ENCODE measurements around the gene GPR35.

The GPR35 gene

GRCh38 chr2:240624950-240625621 lies at the start of gene GPR35:
Gene GPR35, plus strand, starts transcription at chr2:240625480. Its CDS starts 4,473 bp downstream, at chr2:240629953.
- DNase-seq (ENCODE audit: low read depth) = peak; percentile 70

DNA sequence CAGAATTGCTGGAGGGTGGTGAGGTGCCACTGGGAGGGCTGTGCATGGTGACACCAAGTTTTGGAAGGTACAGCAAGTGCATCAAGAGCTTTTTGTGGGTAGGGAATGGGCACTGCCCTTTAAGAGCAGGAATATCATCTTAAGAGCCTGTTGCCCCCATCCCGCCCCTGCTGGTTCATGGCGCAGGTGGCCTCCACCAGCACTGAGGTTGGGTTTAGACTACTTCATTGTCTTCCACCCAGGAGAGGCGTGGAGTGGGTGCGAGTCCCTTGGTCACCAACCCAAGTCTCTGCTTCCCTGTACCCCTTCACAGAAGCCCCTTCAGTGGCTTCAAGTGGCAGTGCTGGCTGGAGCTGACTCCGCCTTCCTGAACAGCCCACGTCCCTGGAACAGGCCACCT lies 49.2 kb upstream of the GPR35 start:
- DNase-seq (ENCODE audit: low read depth) = no peak

DNA sequence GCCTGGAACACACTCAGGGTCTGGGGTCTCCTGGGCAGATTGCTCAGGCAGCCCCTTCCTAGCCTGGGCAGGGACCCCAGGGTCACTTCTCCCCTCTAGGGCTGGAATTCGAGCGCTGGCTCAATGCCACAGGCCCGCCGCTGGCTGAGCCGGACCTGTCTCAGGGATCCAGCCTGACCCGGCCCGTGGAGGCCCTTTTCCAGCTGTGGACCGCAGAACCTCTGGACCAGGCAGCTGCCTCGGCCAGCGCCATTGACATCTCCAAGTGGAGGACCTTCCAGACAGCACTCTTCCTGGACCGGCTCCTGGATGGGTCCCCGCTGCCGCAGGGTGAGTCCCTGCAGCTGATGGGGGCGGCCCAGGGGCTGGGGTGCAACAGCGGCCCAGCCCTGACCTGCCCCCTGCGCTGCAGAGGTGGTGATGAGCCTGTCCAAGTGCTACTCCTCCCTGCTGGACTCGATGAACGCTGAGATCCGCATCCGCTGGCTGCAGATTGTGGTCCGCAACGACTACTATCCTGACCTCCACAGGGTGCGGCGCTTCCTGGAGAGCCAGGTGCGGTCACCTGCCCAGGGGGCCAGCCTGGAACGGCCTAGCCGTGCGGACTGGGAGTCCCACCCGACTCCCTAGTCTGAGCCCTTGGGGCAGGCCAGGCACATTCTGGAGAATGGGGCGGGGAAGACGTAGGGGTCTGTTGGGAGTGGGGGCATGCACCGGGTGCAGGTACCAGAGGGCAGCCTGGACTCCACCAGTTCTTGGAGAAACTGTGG lies 48.7 kb upstream of the GPR35 start:
- DNase-seq (ENCODE audit: low read depth) = no peak

- no peak for DNase-seq (ENCODE audit: low read depth)
Measured at GRCh38 chr2:240577281-240578109, 47.8 kb upstream of the GPR35 start.

- DNase-seq (ENCODE audit: low read depth) = no peak
Measured at GRCh38 chr2:240578110-240578450, 47.2 kb upstream of the GPR35 start.

DNA sequence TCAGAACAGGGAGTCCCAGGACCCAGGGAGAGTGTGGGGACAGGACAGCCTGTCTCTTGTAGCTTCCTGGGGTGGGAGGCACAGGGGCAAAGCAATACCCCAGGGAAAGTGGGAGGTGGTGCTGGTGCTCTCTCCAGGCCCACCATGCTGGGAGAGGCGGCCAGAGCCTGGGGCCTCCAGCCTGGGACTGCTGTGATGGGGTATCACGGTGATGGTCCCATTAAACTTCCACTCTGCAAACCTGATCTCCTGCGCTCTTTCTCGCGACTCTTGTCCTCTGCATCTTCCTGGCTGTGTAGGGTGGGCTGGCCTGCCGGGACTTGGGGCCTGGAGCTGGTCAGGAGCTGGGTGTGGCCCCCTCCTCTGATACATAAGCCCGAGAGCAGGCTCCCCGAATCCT lies 46.8 kb upstream of the GPR35 start:
- DNase-seq (ENCODE audit: low read depth) = no peak

DNA sequence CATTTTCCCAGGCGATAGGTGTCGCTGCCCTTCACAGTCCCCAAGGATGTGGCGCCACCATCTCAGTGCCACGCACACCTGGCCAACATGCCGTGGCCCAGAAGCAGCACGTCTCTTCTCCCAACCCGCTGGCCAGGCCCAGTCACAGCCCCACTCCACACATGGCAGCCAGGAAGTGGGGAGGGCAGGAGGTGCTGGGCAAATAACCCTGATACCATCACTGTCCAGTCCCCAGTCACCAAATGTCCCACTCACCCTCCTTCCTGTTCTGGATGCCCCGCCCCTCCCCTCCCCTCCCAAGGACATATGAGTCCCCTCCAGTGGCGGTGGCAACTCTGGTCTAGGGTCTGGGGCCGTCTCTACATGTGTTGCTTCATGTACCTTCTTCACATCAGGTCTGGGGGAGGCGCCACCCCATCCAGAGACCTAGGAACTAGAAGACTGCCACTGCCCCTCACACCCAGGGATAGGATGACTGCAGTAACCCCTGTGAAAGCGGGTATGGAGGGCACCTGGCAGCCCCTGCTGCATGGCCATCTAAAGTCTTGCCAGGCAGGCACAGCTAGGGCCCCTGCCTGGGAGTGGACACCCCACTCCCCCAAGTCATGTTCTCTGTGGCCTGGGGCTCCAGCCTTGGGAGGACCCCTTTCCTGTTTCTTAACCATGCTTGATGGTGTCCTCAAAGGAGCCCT lies 46.1 kb upstream of the GPR35 start:
- no peak for DNase-seq (ENCODE audit: low read depth)

GRCh38 chr2:240579771-240580614 lies 45.3 kb upstream of the GPR35 start:
- no peak for DNase-seq (ENCODE audit: low read depth)

DNA sequence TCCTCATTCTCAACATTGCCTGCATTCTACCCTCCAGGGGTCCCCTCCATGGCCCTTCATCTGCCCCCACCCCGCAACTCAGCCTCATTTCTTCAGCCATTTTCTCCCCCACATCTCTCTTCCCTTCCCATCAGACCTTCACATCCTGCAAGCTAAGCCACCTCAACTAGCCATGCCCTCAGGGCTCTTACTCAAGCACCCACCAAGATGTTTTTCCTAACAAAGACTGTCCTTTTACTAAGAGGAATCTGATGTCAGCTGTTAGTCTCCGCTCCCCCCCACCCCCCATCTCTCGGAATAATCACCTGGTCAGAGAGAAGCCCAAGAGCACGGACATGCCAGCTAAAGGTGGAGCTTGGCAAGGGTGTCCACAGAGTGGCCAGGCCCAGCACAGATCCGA lies 43.5 kb upstream of the GPR35 start:
- no peak for DNase-seq (ENCODE audit: low read depth)

- no peak for DNase-seq (ENCODE audit: low read depth)
Measured at GRCh38 chr2:240582781-240583180, 42.5 kb upstream of the GPR35 start.

- DNase-seq (ENCODE audit: low read depth) = no peak
Measured at GRCh38 chr2:240583774-240584173, 41.5 kb upstream of the GPR35 start.

GRCh38 chr2:240584486-240585031 lies 40.7 kb upstream of the GPR35 start:
- no peak for DNase-seq (ENCODE audit: low read depth)

DNA sequence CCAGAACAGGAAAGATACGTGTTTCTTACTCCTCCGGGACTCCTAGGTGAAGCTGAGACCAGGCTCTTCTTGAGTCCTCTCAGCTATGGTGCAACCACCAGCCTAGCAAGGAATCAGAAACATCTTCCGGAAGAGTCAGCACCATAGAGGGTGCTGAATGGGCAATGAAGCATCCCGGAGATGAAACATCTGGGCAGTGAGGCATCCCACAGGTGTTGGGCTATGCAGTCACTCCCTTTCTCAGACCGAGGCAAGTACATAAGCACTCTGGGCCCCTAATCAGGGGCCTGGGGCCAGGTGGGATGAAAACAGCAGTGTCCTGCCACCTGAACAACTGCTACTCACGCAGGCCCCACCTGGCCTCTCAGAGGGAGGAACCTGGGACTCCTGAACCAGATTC lies 40.2 kb upstream of the GPR35 start:
- no peak for DNase-seq (ENCODE audit: low read depth)

DNA sequence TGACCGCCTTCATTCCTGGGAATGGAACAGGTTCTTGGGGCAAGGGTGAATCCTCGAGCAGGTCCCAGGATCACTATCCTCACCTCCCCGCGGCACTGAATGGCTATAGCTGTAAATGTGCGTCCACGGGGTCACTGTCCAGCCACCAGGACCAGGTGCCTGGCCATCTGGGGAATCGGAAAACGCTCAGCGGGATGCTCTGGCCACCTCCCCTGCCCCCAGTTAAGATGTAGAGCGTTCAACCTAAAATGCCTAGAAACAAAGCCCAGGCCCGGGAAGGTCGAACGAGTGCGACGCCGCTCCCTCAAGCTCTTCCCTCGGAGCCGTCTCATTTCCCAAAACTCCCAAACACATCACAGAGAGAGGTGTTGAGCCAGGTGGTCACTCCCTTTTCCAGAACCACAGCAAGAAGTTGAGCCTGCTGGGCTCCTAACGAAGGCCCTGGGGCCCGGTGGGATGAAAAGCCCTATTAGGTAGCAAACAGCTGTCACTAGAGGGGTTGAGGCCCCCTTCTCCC lies 39.5 kb upstream of the GPR35 start:
- DNase-seq (ENCODE audit: low read depth) = no peak

DNA sequence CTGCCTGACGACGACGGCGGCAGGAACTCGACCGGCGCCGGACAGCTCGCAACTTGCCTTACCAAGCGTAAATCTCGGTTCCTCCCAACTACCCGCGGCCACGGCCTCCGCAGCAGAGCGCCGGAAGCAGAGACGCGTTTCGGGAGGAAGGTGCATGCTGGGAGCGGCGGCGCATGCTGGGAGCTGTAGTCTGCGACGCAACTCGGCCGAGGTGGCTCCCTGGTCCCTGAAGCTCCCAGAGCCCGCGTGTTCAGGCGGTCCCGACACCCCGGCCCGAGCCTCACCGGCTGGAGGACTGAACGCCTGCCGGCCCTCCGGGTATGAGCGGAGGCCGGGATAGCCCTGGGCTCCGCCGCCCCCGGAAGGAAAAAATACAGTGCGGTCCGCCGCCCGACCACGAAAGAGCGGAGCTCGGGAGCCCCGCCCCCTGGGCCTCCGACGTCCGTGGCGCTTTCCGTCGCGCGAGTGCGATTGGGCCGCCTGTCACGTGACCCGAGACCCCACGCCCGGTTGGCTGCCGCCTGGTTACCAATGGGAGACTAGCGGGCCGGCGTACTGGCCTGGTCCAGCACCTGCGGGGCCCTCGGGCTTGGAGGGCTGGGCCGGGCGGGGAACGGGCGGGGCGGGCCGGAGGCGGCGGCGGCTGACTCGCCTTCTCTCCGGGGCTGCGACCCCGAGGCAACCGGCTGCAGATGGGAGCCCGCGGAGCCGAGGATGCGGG lies 38.9 kb upstream of the GPR35 start, which contains the start of gene CAPN10:
Gene CAPN10, plus strand, starts transcription at position 537 of the 721 bp plus-strand sequence. Its CDS starts 178 bp downstream, at position 715.
- peak; percentile 95 for DNase-seq (ENCODE audit: low read depth)

- DNase-seq (ENCODE audit: low read depth) = peak; percentile 49
Measured at GRCh38 chr2:240586919-240587800, 38.1 kb upstream of the GPR35 start.

GRCh38 chr2:240588006-240588655 lies 37.1 kb upstream of the GPR35 start:
- DNase-seq (ENCODE audit: low read depth) = no peak

GRCh38 chr2:240588669-240589068 lies 36.6 kb upstream of the GPR35 start:
- no peak for DNase-seq (ENCODE audit: low read depth)
